ENCODE measurements around the gene HSP90AB1. TPM values are rescaled to one million over a fixed set of nuclear protein-coding genes. Genes with fewer than 3 reads are reported as not detected.

Gene HSP90AB1
- total and polyA plus RNA-seq, 2 of the 8 experiments (the other 6 are each of a cell fraction or from before 2014, with no cell fraction given): 1,564 to 2,297 TPM

- TF ChIP-seq CTCF (IDR thresholded peaks at IDR 0.05; ENCODE audit: control extremely low read depth in 1 of 3, insufficient read depth in 1 of 3, low read depth in 1 of 3, low read length in 3 of 3) (peak in 2 of 3 experiments; percentile 16 to 26; a peak in 2 of 4 replicates), YY1 (IDR thresholded peaks at IDR 0.05; ENCODE audit: low read depth, low read length) (no peak), SIX5 (IDR thresholded peaks at IDR 0.05; ENCODE audit: low read depth, low read length) (no peak), EZH2 (IDR thresholded peaks at IDR 0.05; ENCODE audit: low read depth, low read length, severe bottlenecking) (no peak), POLR2AphosphoS5 (IDR thresholded peaks at IDR 0.05; ENCODE audit: low read depth, low read length) (no peak; the same call in none of the 2 replicates), EGR1 (IDR thresholded peaks at IDR 0.05; ENCODE audit: borderline replicate concordance, low read depth, low read length) (no peak), SUZ12 (IDR thresholded peaks at IDR 0.05; ENCODE audit: low read length) (no peak)
These were observed 51.3 kb downstream of the HSP90AB1 start (continued) for GRCh38 chr6:44298055-44298803.
